ENCODE data around the gene SPACA6. TPM values are rescaled to one million over a fixed set of nuclear protein-coding genes. Genes with fewer than 3 reads are reported as not detected.
A peak's percentile ranks its signal among the peaks of the same experiment; 100 is the strongest.

Gene SPACA6
- total and polyA plus RNA-seq, 10 of the 15 experiments (the other 5 are each of a cell fraction or from before 2014, with no cell fraction given) = 0.31 to 6.5 (median 1.7) TPM

- TF ChIP-seq BRCA1 (IDR thresholded peaks at IDR 0.05; ENCODE audit: low read depth, low read length) (no peak), IRF3 (IDR thresholded peaks at IDR 0.05) (no peak), USF1 (IDR thresholded peaks at IDR 0.05; ENCODE audit: borderline replicate concordance, extremely low read length, insufficient read depth, low read depth, low read length) (no peak), PML (IDR thresholded peaks at IDR 0.05; ENCODE audit: low read length) (peak; percentile 47; the same call in 1 of the 2 replicates), ETV6 (conservative IDR thresholded peaks at IDR 0.05 in 1 of 2, IDR thresholded peaks at IDR 0.05 in 1 of 2; ENCODE audit: borderline replicate concordance in 1 of 2, low read depth in 1 of 2) (no peak), HCFC1 (IDR thresholded peaks at IDR 0.05; ENCODE audit: low read length) (peak; percentile 33; the same call in 1 of the 2 replicates), KDM1A (IDR thresholded peaks at IDR 0.05; ENCODE audit: borderline replicate concordance) (no peak), ZZZ3 (IDR thresholded peaks at IDR 0.05; ENCODE audit: control insufficient read depth, insufficient read length, low read depth) (no peak), MYC (IDR thresholded peaks at IDR 0.05; ENCODE audit: insufficient read depth, insufficient read length, insufficient replicate concordance, low read length, severe bottlenecking) (no peak), SMAD5 (IDR thresholded peaks at IDR 0.05; ENCODE audit: low read depth) (peak; percentile 51; the same call in 1 of the 2 replicates), SIX5 (IDR thresholded peaks at IDR 0.05; ENCODE audit: low read depth, low read length, severe bottlenecking) (no peak), STAT1 (conservative IDR thresholded peaks at IDR 0.05) (no peak), NRF1 (conservative IDR thresholded peaks at IDR 0.05; ENCODE audit: low read depth, low read length) (no peak), EP300 (IDR thresholded peaks at IDR 0.05; ENCODE audit: borderline replicate concordance in 1 of 2, control insufficient read depth in 1 of 2, low read depth in 2 of 2, low read length in 2 of 2) (no peak), NBN (IDR thresholded peaks at IDR 0.05) (0 out of 2 replicates have a peak, but pooled peaks have one; percentile 6), HDAC2 (IDR thresholded peaks at IDR 0.05) (no peak), MLLT1 (IDR thresholded peaks at IDR 0.05) (peak; percentile 86), LARP7 (IDR thresholded peaks at IDR 0.05) (peak; percentile 73; the same call in 1 of the 2 replicates), KAT2A (conservative IDR thresholded peaks at IDR 0.05; ENCODE audit: control insufficient read depth, low read depth, low read length) (no peak), E2F4 (IDR thresholded peaks at IDR 0.05; ENCODE audit: low read depth, low read length) (no peak), ZNF384 (IDR thresholded peaks at IDR 0.05; ENCODE audit: borderline replicate concordance, low read depth, low read length) (no peak), NR2C2 (IDR thresholded peaks at IDR 0.05; ENCODE audit: borderline replicate concordance, control insufficient read depth, insufficient read length, low read depth) (no peak), SMC3 (IDR thresholded peaks at IDR 0.05; ENCODE audit: borderline replicate concordance, low read length) (no peak), SRF (IDR thresholded peaks at IDR 0.05; ENCODE audit: low read depth in 2 of 2, low read length in 2 of 2) (peak in 1 of 2 experiments; percentile 77; a peak in 2 of 4 replicates), SREBF2 (IDR thresholded peaks at IDR 0.05; ENCODE audit: low read length) (no peak), NFYB (IDR thresholded peaks at IDR 0.05; ENCODE audit: insufficient read depth, low read depth, low read length) (no peak)
Measured at GRCh38 chr19:51703575-51704515, 10.7 kb downstream of the SPACA6 start (continued).

All from GM12878 (cell line).